ENCODE measurements around the gene EXOSC7. TPM values are rescaled to one million over a fixed set of nuclear protein-coding genes. Genes with fewer than 3 reads are reported as not detected.

The EXOSC7 gene
- total and polyA plus RNA-seq, 2 donors (not counting 3 experiments of a cell fraction or from before 2014, with no cell fraction given): 44.5 to 53.8 TPM

DNA sequence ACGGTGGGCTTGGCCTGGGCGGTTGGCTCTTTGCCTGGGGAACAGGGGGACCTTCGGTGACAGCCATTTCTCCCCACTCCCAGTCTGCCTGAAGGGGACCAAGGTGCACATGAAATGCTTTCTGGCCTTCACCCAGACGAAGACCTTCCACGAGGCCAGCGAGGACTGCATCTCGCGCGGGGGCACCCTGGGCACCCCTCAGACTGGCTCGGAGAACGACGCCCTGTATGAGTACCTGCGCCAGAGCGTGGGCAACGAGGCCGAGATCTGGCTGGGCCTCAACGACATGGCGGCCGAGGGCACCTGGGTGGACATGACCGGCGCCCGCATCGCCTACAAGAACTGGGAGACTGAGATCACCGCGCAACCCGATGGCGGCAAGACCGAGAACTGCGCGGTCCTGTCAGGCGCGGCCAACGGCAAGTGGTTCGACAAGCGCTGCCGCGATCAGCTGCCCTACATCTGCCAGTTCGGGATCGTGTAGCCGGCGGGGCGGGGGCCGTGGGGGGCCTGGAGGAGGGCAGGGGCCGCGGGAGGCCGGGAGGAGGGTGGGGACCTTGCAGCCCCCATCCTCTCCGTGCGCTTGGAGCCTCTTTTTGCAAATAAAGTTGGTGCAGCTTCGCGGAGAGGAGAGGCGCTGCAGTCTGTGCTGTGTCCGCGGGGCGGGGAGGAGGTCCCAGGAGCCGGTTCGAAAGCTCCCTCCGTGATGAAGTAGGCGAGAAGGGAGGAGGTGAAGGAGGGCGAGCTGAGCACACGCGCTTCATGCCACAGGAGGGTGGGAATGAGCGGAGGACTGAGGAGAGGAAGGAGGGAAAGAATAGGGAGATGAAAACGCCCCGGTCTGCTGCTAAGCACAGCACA lies 59.6 kb downstream of the EXOSC7 start:
- DNase-seq (ENCODE audit: low read depth, low spot score): no peak
- no peaks in the 10 kb centered on the region for H3K36me3 ChIP-seq (ENCODE audit: control insufficient read depth in 2 of 2, extremely low read depth in 1 of 2, insufficient read depth in 2 of 2, low read length in 2 of 2)
- no peaks in the 10 kb centered on the region for H3K79me2 ChIP-seq (ENCODE audit: control insufficient read depth, insufficient read depth, low read length)
- no peaks in the 10 kb centered on the region for H3K27me3 ChIP-seq (ENCODE audit: control insufficient read depth in 2 of 2, insufficient read depth in 2 of 2, low read length in 2 of 2)
- dilution Hi-C loops (cut with MboI; ENCODE audit: extremely low pct_ligation_motif_present, low sequenced_read_pairs) (loop anchor here (25.0 kb wide), 1 partner anchor 477 kb away; no protein-coding TSS in a partner anchor), intact Hi-C loops (cut with micrococcal nuclease) (loop anchor here (2.0 kb wide), 2 partner anchors 43 to 503 kb away; no protein-coding TSS in a partner anchor)
- no peaks in the 10 kb centered on the region for H3K9me3 ChIP-seq (replicated peaks; ENCODE audit: control insufficient read depth, insufficient read depth, low read length)
- POLR2A ChIA-PET: no interaction called here
- TF ChIP-seq JUN (IDR thresholded peaks at IDR 0.05; ENCODE audit: borderline replicate concordance, insufficient read depth, insufficient read length, low read depth): no peak
- TF ChIP-seq FOS (IDR thresholded peaks at IDR 0.05; ENCODE audit: borderline replicate concordance, insufficient read depth, low read length): no peak
- TF ChIP-seq EZH2 (IDR thresholded peaks at IDR 0.05; ENCODE audit: borderline replicate concordance, low read depth, low read length, severe bottlenecking): no peak
- TF ChIP-seq, protein P1, sequence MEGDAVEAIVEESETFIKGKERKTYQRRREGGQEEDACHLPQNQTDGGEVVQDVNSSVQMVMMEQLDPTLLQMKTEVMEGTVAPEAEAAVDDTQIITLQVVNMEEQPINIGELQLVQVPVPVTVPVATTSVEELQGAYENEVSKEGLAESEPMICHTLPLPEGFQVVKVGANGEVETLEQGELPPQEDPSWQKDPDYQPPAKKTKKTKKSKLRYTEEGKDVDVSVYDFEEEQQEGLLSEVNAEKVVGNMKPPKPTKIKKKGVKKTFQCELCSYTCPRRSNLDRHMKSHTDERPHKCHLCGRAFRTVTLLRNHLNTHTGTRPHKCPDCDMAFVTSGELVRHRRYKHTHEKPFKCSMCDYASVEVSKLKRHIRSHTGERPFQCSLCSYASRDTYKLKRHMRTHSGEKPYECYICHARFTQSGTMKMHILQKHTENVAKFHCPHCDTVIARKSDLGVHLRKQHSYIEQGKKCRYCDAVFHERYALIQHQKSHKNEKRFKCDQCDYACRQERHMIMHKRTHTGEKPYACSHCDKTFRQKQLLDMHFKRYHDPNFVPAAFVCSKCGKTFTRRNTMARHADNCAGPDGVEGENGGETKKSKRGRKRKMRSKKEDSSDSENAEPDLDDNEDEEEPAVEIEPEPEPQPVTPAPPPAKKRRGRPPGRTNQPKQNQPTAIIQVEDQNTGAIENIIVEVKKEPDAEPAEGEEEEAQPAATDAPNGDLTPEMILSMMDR (IDR thresholded peaks at IDR 0.05; ENCODE audit: extremely low read depth in 1 of 2, insufficient read depth in 1 of 2, low read depth in 1 of 2, low read length in 2 of 2): no peak
- no peak for TF ChIP-seq MYC (IDR thresholded peaks at IDR 0.05; ENCODE audit: low read depth, low read length)
- no peak for TF ChIP-seq GATA2 (IDR thresholded peaks at IDR 0.05; ENCODE audit: insufficient read depth, insufficient read length, low read depth, low read length)
- TF ChIP-seq POLR2A (IDR thresholded peaks at IDR 0.05; ENCODE audit: low read depth, low read length): no peak
- TF ChIP-seq, protein P2, sequence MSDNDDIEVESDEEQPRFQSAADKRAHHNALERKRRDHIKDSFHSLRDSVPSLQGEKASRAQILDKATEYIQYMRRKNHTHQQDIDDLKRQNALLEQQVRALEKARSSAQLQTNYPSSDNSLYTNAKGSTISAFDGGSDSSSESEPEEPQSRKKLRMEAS (IDR thresholded peaks at IDR 0.05; ENCODE audit: insufficient read depth, insufficient read length): no peak
- TF ChIP-seq POLR2AphosphoS5 (IDR thresholded peaks at IDR 0.05; ENCODE audit: insufficient read depth, low read depth, low read length): no peak
- H3K4me1 ChIP-seq (ENCODE audit: control insufficient read depth, extremely low read depth, insufficient read depth, low read length): no peaks in the 10 kb centered on the region
- H3K27ac ChIP-seq (ENCODE audit: insufficient read depth, low read depth, low read length): no peak overlapping the region
- H3K4me3 ChIP-seq (replicated peaks in 1 of 3; ENCODE audit: insufficient read depth in 1 of 3, low read depth in 1 of 3, low read length in 3 of 3): no peak overlapping the region
- CTCF ChIA-PET: interaction anchor here (0.8 to 11.6 kb wide), 10 partner anchors 20 to 473 kb away, joined by 3 to 467 read pairs (median 5); partner anchors contain the start of gene TMEM158
- H3K9me1 ChIP-seq (replicated peaks; ENCODE audit: control insufficient read depth, extremely low read depth, insufficient read depth, low read length): no peaks in the 10 kb centered on the region
- no peaks in the 10 kb centered on the region for H4K20me1 ChIP-seq (replicated peaks; ENCODE audit: control insufficient read depth, extremely low read depth, insufficient read depth, low read length)
- H2AFZ ChIP-seq (ENCODE audit: low read depth, low read length): peak overlapping the region; percentile 73
- no peak for FAIRE-seq
- BruUV-seq (replicated peaks): no TSS peak
- peak overlapping the region; percentile 53 for H3K4me2 ChIP-seq (ENCODE audit: insufficient read depth, low read length)
- H3K9ac ChIP-seq (replicated peaks; ENCODE audit: extremely low read depth, insufficient read depth, low read length): no peak overlapping the region

All from endothelial cell of umbilical vein (primary cell).